GM23338 (cell line): Measurements from ENCODE around the gene LMLN.

Source experiments
- CTCF ChIP-seq, 2 experiments: fragments of 200-600 bp in 1 of 2; sonication (generic) in 1 of 2; conservative IDR thresholded peaks; 2 replicates each; pipeline versions ENCODE4 v1.5.1 to v1.6.1; 2016 to 2017; ENCODE audit warnings: antibody characterized with exemption in 2 of 2, low read depth in 2 of 2, mild to moderate bottlenecking in 2 of 2, moderate library complexity in 1 of 2
- EZH2 ChIP-seq: fragments of 200-600 bp; sonication (generic); IDR thresholded peaks from one replicate; pipeline ENCODE4 v1.8.0; 2017; ENCODE audit warnings: antibody characterized with exemption, mild to moderate bottlenecking, low read depth; ENCODE audit not compliant: unreplicated experiment

GRCh38 chr3:198092276-198092675, 132.3 kb downstream of the LMLN start:
- TF ChIP-seq EZH2 (no peak), CTCF (conservative IDR thresholded peaks at IDR 0.05; ENCODE audit: low read depth in 2 of 2) (no peak)
